Measurements from ENCODE around the gene DCBLD1.

GRCh38 chr6:117444600-117444999 lies 37.9 kb upstream of the DCBLD1 start:
- no peak for TF ChIP-seq CTCF (conservative IDR thresholded peaks at IDR 0.05)
- no peak for TF ChIP-seq EZH2 (IDR thresholded peaks at IDR 0.05; ENCODE audit: low read depth)
